Osteocyte (in vitro differentiated cells): ENCODE results near the gene LRRC36. TPM values are rescaled to one million over a fixed set of nuclear protein-coding genes. Genes with fewer than 3 reads are reported as not detected.

Experiments used
- DNase-seq: peaks from one replicate; pipeline ENCODE4 v3.0.0; 2021; ENCODE audit warnings: mixed read lengths; ENCODE audit not compliant: unreplicated experiment; ENCODE audit errors: extremely low spot score
- H3K27ac Mint-ChIP-seq: one replicate; pipeline ENCODE4 v1.8.0; 2021; ENCODE audit warnings: mild to moderate bottlenecking, mixed read lengths; ENCODE audit not compliant: unreplicated experiment
- H3K27me3 Mint-ChIP-seq: one replicate; pipeline ENCODE4 v1.8.0; 2021; ENCODE audit warnings: mixed read lengths; ENCODE audit not compliant: unreplicated experiment
- H3K36me3 Mint-ChIP-seq: one replicate; pipeline ENCODE4 v1.8.0; 2021; ENCODE audit warnings: mixed read lengths; ENCODE audit not compliant: unreplicated experiment
- H3K4me1 Mint-ChIP-seq: one replicate; pipeline ENCODE4 v1.8.0; 2021; ENCODE audit warnings: mixed read lengths; ENCODE audit not compliant: unreplicated experiment
- H3K4me3 Mint-ChIP-seq: one replicate; pipeline ENCODE4 v1.8.0; 2021; ENCODE audit warnings: mild to moderate bottlenecking, moderate library complexity, mixed read lengths; ENCODE audit not compliant: unreplicated experiment
- H3K9me3 Mint-ChIP-seq: one replicate; pipeline ENCODE4 v1.8.0; 2021; ENCODE audit warnings: mixed read lengths; ENCODE audit not compliant: unreplicated experiment
- CTCF ChIP-seq: fragments of 200-600 bp; sonication (generic); IDR thresholded peaks from 2 replicates; pipeline ENCODE4 v1.5.0; 2021; ENCODE audit warnings: antibody characterized with exemption, mild to moderate bottlenecking, moderate library complexity
- total RNA-seq: library from RNA; stranded (reverse); gene quantifications from 2 replicates; pipeline ENCODE4 v1.2.1, GENCODE V29; 2021

LRRC36 gene
- total RNA-seq, 1 donor from 2014 or later: not detected

GRCh38 chr16:67396159-67397035 is 69.8 kb downstream of the LRRC36 start:
- no peak for DNase-seq
- Mint-ChIP-seq H3K36me3 (no peaks in the 10 kb centered on the region), H3K9me3 (no peaks in the 10 kb centered on the region), H3K4me3 (no peak overlapping the region), H3K27me3 (no peaks in the 10 kb centered on the region), H3K27ac (peak overlapping the region; percentile 57), H3K4me1 (peaks cover 30% of the 10 kb centered on the region)
- no peak for TF ChIP-seq CTCF

- Mint-ChIP-seq H3K4me1 (peaks cover 26% of the 10 kb centered on the region), H3K9me3 (no peaks in the 10 kb centered on the region), H3K36me3 (no peaks in the 10 kb centered on the region), H3K27me3 (no peaks in the 10 kb centered on the region), H3K4me3 (no peak overlapping the region), H3K27ac (peak overlapping the region; percentile 57)
- DNase-seq: no peak
- TF ChIP-seq CTCF: no peak
These were observed 70.6 kb downstream of the LRRC36 start for GRCh38 chr16:67397036-67397801.

- Mint-ChIP-seq H3K9me3 (no peaks in the 10 kb centered on the region), H3K4me3 (no peak overlapping the region), H3K36me3 (peaks cover under 1% of the 10 kb centered on the region), H3K27me3 (no peaks in the 10 kb centered on the region), H3K27ac (no peak overlapping the region), H3K4me1 (peaks cover 21% of the 10 kb centered on the region)
- DNase-seq: no peak
- TF ChIP-seq CTCF: no peak
These were observed 71.4 kb downstream of the LRRC36 start for GRCh38 chr16:67397812-67398545.

GRCh38 chr16:67398546-67399217 is 72.1 kb downstream of the LRRC36 start:
- no peaks in the 10 kb centered on the region for H3K27me3 Mint-ChIP-seq
- H3K4me1 Mint-ChIP-seq: peaks cover 19% of the 10 kb centered on the region
- no peaks in the 10 kb centered on the region for H3K9me3 Mint-ChIP-seq
- H3K36me3 Mint-ChIP-seq: peaks cover 4% of the 10 kb centered on the region
- H3K4me3 Mint-ChIP-seq: no peak overlapping the region
- DNase-seq: no peak
- no peak for TF ChIP-seq CTCF
- H3K27ac Mint-ChIP-seq: no peak overlapping the region
